Subcutaneous abdominal adipose tissue (tissue), 5 donors: ENCODE results near the gene TWF2.

Experiments used
- H3K27ac ChIP-seq: one replicate; pipeline ENCODE4 v1.7.0; 2013; ENCODE audit warnings: low read depth, mild to moderate bottlenecking, inconsistent platforms, low read length, moderate library complexity
- H3K27me3 ChIP-seq, 5 donors: one replicate each; pipeline ENCODE4 v1.7.0; 2013; ENCODE audit warnings: low read length in 5 of 5, inconsistent platforms in 1 of 5; ENCODE audit not compliant: control insufficient read depth in 5 of 5, insufficient read depth in 4 of 5
- H3K36me3 ChIP-seq, 5 donors: one replicate each; pipeline ENCODE4 v1.7.0; 2013; ENCODE audit warnings: low read length in 5 of 5; ENCODE audit not compliant: control insufficient read depth in 5 of 5, insufficient read depth in 5 of 5
- H3K4me1 ChIP-seq, 5 donors: one replicate each; pipeline ENCODE4 v1.7.0; 2013; ENCODE audit warnings: low read length in 5 of 5, mild to moderate bottlenecking in 3 of 5, moderate library complexity in 1 of 5; ENCODE audit not compliant: control insufficient read depth in 5 of 5, insufficient read depth in 5 of 5
- H3K4me3 ChIP-seq, 5 donors: one replicate each; pipeline ENCODE4 v1.7.0; 2013; ENCODE audit warnings: low read length in 5 of 5, low read depth in 1 of 5
- H3K9ac ChIP-seq, 5 donors: one replicate each; pipeline ENCODE4 v1.7.0; 2013; ENCODE audit warnings: low read length in 5 of 5, mild to moderate bottlenecking in 4 of 5, moderate library complexity in 3 of 5
- H3K9me3 ChIP-seq, 5 donors: one replicate each; pipeline ENCODE4 v1.7.0; 2013; ENCODE audit warnings: low read length in 5 of 5; ENCODE audit not compliant: control insufficient read depth in 5 of 5
- donor health status: healthy.
- donor health status: healthy.
- donor health status: healthy.
- donor health status: healthy.
- donor health status: healthy.

Gene TWF2

GRCh38 chr3:52227117-52227516, 11.8 kb downstream of the TWF2 start:
- no peak overlapping the region for H3K9ac ChIP-seq
- no peak overlapping the region for H3K4me3 ChIP-seq
- no peaks in the 10 kb centered on the region for H3K9me3 ChIP-seq
- no peaks in the 10 kb centered on the region for H3K27me3 ChIP-seq
- peaks cover 0 to 62% (median 46%) of the 10 kb centered on the region in 5 donors for H3K36me3 ChIP-seq
- peaks cover 0 to 16% (median 12%) of the 10 kb centered on the region in 5 donors for H3K4me1 ChIP-seq
- no peak overlapping the region for H3K27ac ChIP-seq

GRCh38 chr3:52226229-52226817, 12.6 kb downstream of the TWF2 start:
- no peak overlapping the region for H3K9ac ChIP-seq
- peaks cover 0 to 54% (median 38%) of the 10 kb centered on the region in 5 donors for H3K36me3 ChIP-seq
- H3K9me3 ChIP-seq = no peaks in the 10 kb centered on the region
- H3K4me3 ChIP-seq = no peak overlapping the region
- H3K4me1 ChIP-seq = peaks cover 0 to 16% (median 13%) of the 10 kb centered on the region in 5 donors
- H3K27me3 ChIP-seq = no peaks in the 10 kb centered on the region
- no peak overlapping the region for H3K27ac ChIP-seq

GRCh38 chr3:52225452-52226228, 13.3 kb downstream of the TWF2 start, which contains the start of gene TLR9:
TSS of gene TLR9 (minus strand) at chr3:52225645. CDS start at chr3:52225529, 116 bp downstream.
- peaks cover 0 to 48% (median 31%) of the 10 kb centered on the region in 5 donors for H3K36me3 ChIP-seq
- H3K27ac ChIP-seq = no peak within 1 kb of the TSS
- peaks cover under 1 to 23% (median 19%) of the 10 kb centered on the region in 5 donors for H3K4me1 ChIP-seq
- no peak within 1 kb of the TSS for H3K9ac ChIP-seq
- H3K4me3 ChIP-seq = no peak within 1 kb of the TSS
- no peaks in the 10 kb centered on the region for H3K27me3 ChIP-seq
- no peaks in the 10 kb centered on the region for H3K9me3 ChIP-seq

GRCh38 chr3:52223449-52224408, 15.2 kb downstream of the TWF2 start:
- Histone ChIP-seq H3K27me3 (no peaks in the 10 kb centered on the region), H3K9ac (no peak overlapping the region), H3K4me3 (no peak overlapping the region), H3K27ac (no peak overlapping the region), H3K4me1 (peaks cover 3 to 40% (median 29%) of the 10 kb centered on the region in 5 donors), H3K36me3 (peaks cover 0 to 28% (median 12%) of the 10 kb centered on the region in 5 donors), H3K9me3 (no peaks in the 10 kb centered on the region)

- Histone ChIP-seq H3K36me3 (peaks cover 0 to 17% (median 1%) of the 10 kb centered on the region in 5 donors), H3K27ac (no peak overlapping the region), H3K4me3 (peak overlapping the region in 1 of 5 donors; percentile 4), H3K27me3 (no peaks in the 10 kb centered on the region), H3K9ac (peak overlapping the region in 1 of 5 donors; percentile 23), H3K4me1 (peaks cover 7 to 52% (median 38%) of the 10 kb centered on the region in 5 donors), H3K9me3 (no peaks in the 10 kb centered on the region)
These were observed 16.4 kb downstream of the TWF2 start for GRCh38 chr3:52222319-52223221.

- no peaks in the 10 kb centered on the region for H3K27me3 ChIP-seq
- H3K9ac ChIP-seq = peak overlapping the region in 1 of 5 donors; percentile 23
- H3K9me3 ChIP-seq = no peaks in the 10 kb centered on the region
- peaks cover 0 to 9% (median 0%) of the 10 kb centered on the region in 5 donors for H3K36me3 ChIP-seq
- no peak overlapping the region for H3K27ac ChIP-seq
- peak overlapping the region in 1 of 5 donors; percentile 4 for H3K4me3 ChIP-seq
- peaks cover 12 to 60% (median 46%) of the 10 kb centered on the region in 5 donors for H3K4me1 ChIP-seq
These were observed 17.2 kb downstream of the TWF2 start for GRCh38 chr3:52221563-52222318.

GRCh38 chr3:52221141-52221562, 17.8 kb downstream of the TWF2 start:
- H3K27ac ChIP-seq = no peak overlapping the region
- H3K9me3 ChIP-seq = no peaks in the 10 kb centered on the region
- no peaks in the 10 kb centered on the region for H3K27me3 ChIP-seq
- peaks cover 0 to 9% (median 0%) of the 10 kb centered on the region in 5 donors for H3K36me3 ChIP-seq
- H3K9ac ChIP-seq = no peak overlapping the region
- peaks cover 17 to 66% (median 52%) of the 10 kb centered on the region in 5 donors for H3K4me1 ChIP-seq
- no peak overlapping the region for H3K4me3 ChIP-seq

- no peaks in the 10 kb centered on the region for H3K27me3 ChIP-seq
- H3K27ac ChIP-seq = no peak overlapping the region
- H3K9ac ChIP-seq = no peak overlapping the region
- H3K36me3 ChIP-seq = peaks cover 0 to 10% (median 2%) of the 10 kb centered on the region in 5 donors
- H3K4me1 ChIP-seq = peaks cover 17 to 72% (median 58%) of the 10 kb centered on the region in 5 donors
- no peak overlapping the region for H3K4me3 ChIP-seq
- H3K9me3 ChIP-seq = no peaks in the 10 kb centered on the region
These were observed 18.5 kb downstream of the TWF2 start for GRCh38 chr3:52220380-52221026.
